Measurements from ENCODE around the gene PSPN.

PSPN gene

DNA sequence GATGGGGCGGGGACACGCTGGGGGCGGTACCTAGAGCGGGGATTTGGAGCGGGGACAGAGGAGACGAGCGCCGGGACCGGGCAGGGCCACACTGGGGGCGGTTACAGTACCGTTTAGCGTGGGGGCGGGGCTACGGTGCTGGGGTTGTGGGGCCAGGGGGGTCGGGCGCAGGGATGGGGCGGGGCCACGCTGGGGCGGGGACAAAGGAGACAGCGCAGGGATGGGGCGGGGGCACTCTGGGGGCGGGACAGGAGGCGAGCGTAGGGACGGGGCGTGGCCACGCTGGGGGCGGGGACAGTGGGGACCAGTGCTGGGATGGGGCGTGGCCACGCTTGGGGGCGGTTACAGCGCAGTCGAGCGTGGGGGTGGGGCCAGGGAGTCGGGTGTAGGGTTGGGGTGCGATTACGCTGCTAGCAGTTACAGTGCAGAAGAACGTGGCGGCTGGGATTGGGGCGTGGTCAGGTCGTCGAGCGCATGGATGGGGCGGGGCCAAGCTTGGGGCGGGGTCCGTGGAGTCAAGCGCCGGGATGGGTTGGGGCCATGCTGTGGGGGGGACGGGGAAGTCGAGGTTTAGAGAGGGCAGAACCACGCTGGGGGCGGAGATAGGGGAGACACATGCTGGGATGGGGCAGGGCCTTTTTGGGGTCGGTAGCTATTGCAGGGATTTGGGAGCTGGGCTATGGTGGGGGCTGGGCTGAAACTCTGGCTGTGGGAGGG lies 2.5 kb downstream of the PSPN start:
- Histone ChIP-seq H3K9me3 (ENCODE audit: control insufficient read depth, insufficient read depth, low read depth, low read length) (no peaks in the 10 kb centered on the region), H3K4me1 (ENCODE audit: control insufficient read depth, insufficient read depth, low read length) (peaks cover 3% of the 10 kb centered on the region; the same call in 1 of the 2 replicates), H3K36me3 (ENCODE audit: control insufficient read depth in 2 of 2, insufficient read depth in 1 of 2, low read length in 2 of 2) (peaks cover 8 to 11% of the 10 kb centered on the region in 2 experiments; a peak in 2 of 3 replicates), H3K4me3 (ENCODE audit: low read depth, low read length) (peak overlapping the region; percentile 88), H3K27ac (ENCODE audit: extremely low read depth, low read depth, low read length) (peak overlapping the region; percentile 88)
- ChIA-PET POLR2A (interaction anchor here (0.7 to 3.0 kb wide), 14 partner anchors 11 to 684 kb away, joined by 3 to 60 read pairs (median 5); partner anchors contain the start of genes CATSPERD, CLPP, GPR108 and GTF2F1), CTCF (interaction anchor here (0.5 to 1.1 kb wide), 7 partner anchors 9 to 122 kb away, joined by 3 to 4 read pairs (median 3); no protein-coding TSS in a partner anchor)
- TF ChIP-seq ZNF324 (tag by site-specific recombination; IDR thresholded peaks at IDR 0.05) (0 out of 2 replicates have a peak, but pooled peaks have one; percentile 5), GLIS2 (tag by site-specific recombination; IDR thresholded peaks at IDR 0.05) (peak; percentile 72; the same call in 1 of the 2 replicates), ZNF510 (tag by site-specific recombination; IDR thresholded peaks at IDR 0.05; ENCODE audit: insufficient replicate concordance) (no peak), GLIS1 (tag by site-specific recombination; IDR thresholded peaks at IDR 0.05) (0 out of 2 replicates have a peak, but pooled peaks have one; percentile 20), PATZ1 (tag by site-specific recombination; IDR thresholded peaks at IDR 0.05) (peak; percentile 6; the same call in 1 of the 2 replicates), ZNF561 (tag by site-specific recombination; IDR thresholded peaks at IDR 0.05; ENCODE audit: borderline replicate concordance) (no peak), ZNF335 (tag by site-specific recombination; conservative IDR thresholded peaks at IDR 0.05) (0 out of 2 replicates have a peak, but pooled peaks have one; percentile 6), KLF9 (tag by site-specific recombination; IDR thresholded peaks at IDR 0.05; ENCODE audit: low read depth) (peak; percentile 84), IKZF3 (tag by site-specific recombination; IDR thresholded peaks at IDR 0.05) (no peak), ZNF76 (tag by site-specific recombination; IDR thresholded peaks at IDR 0.05; ENCODE audit: borderline replicate concordance, low read depth) (0 out of 2 replicates have a peak, but pooled peaks have one; percentile 14), ZNF416 (tag by site-specific recombination; IDR thresholded peaks at IDR 0.05) (no peak), ZBTB49 (tag by site-specific recombination; IDR thresholded peaks at IDR 0.05; ENCODE audit: low read depth) (no peak), ZNF239 (tag by site-specific recombination; IDR thresholded peaks at IDR 0.05) (no peak), KLF8 (tag by site-specific recombination; IDR thresholded peaks at IDR 0.05) (peak; percentile 61; the same call in 1 of the 2 replicates), ZBTB7A (tag by site-specific recombination; IDR thresholded peaks at IDR 0.05; ENCODE audit: low read depth) (no peak), ZNF24 (tag by site-specific recombination; IDR thresholded peaks at IDR 0.05) (no peak), ZNF133 (tag by site-specific recombination; IDR thresholded peaks at IDR 0.05) (no peak), ZBTB44 (tag by site-specific recombination; IDR thresholded peaks at IDR 0.05) (no peak), SP2 (tag by site-specific recombination; IDR thresholded peaks at IDR 0.05) (peak; percentile 74), SP3 (tag by site-specific recombination; IDR thresholded peaks at IDR 0.05) (peak; percentile 87), ZBTB11 (tag by site-specific recombination; conservative IDR thresholded peaks at IDR 0.05; ENCODE audit: low read depth) (0 out of 2 replicates have a peak, but pooled peaks have one; percentile 19), KLF1 (tag by site-specific recombination; IDR thresholded peaks at IDR 0.05) (peak; percentile 75)
- TF ChIP-seq, protein P1, sequence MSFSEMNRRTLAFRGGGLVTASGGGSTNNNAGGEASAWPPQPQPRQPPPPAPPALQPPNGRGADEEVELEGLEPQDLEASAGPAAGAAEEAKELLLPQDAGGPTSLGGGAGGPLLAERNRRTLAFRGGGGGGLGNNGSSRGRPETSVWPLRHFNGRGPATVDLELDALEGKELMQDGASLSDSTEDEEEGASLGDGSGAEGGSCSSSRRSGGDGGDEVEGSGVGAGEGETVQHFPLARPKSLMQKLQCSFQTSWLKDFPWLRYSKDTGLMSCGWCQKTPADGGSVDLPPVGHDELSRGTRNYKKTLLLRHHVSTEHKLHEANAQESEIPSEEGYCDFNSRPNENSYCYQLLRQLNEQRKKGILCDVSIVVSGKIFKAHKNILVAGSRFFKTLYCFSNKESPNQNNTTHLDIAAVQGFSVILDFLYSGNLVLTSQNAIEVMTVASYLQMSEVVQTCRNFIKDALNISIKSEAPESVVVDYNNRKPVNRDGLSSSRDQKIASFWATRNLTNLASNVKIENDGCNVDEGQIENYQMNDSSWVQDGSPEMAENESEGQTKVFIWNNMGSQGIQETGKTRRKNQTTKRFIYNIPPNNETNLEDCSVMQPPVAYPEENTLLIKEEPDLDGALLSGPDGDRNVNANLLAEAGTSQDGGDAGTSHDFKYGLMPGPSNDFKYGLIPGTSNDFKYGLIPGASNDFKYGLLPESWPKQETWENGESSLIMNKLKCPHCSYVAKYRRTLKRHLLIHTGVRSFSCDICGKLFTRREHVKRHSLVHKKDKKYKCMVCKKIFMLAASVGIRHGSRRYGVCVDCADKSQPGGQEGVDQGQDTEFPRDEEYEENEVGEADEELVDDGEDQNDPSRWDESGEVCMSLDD (tag by site-specific recombination; IDR thresholded peaks at IDR 0.05), result peak; percentile 40

Measured in HEK293 (cell line).